Progenitor cell of endocrine pancreas (in vitro differentiated cells): Measurements from ENCODE around the gene PTTG1. TPM values are rescaled to one million over a fixed set of nuclear protein-coding genes. Genes with fewer than 3 reads are reported as not detected.

ENCODE experiments used
- DNase-seq: peaks from one replicate; pipeline ENCODE4 v3.0.0; 2021; ENCODE audit warnings: low spot score; ENCODE audit not compliant: unreplicated experiment
- H3K27ac Mint-ChIP-seq: 2 replicates; pipeline ENCODE4 v1.8.0; 2021; ENCODE audit warnings: mild to moderate bottlenecking, moderate library complexity, mixed read lengths
- H3K27me3 Mint-ChIP-seq: 2 replicates; pipeline ENCODE4 v1.8.0; 2021; ENCODE audit warnings: mixed read lengths
- H3K36me3 Mint-ChIP-seq: 2 replicates; pipeline ENCODE4 v1.8.0; 2022; ENCODE audit warnings: mixed read lengths; ENCODE audit not compliant: insufficient read depth
- H3K4me1 Mint-ChIP-seq: 2 replicates; pipeline ENCODE4 v1.8.0; 2021; ENCODE audit warnings: low read depth, mixed read lengths
- H3K4me3 Mint-ChIP-seq: 2 replicates; pipeline ENCODE4 v1.8.0; 2021; ENCODE audit warnings: low read depth, mild to moderate bottlenecking, moderate library complexity, mixed read lengths
- H3K9me3 Mint-ChIP-seq: 2 replicates; pipeline ENCODE4 v1.8.0; 2021; ENCODE audit warnings: low read depth, mixed read lengths
- CTCF ChIP-seq: fragments of 200-600 bp; sonication (generic); IDR thresholded peaks from one replicate; pipeline ENCODE4 v1.5.0; 2021; ENCODE audit warnings: antibody characterized with exemption, mild to moderate bottlenecking; ENCODE audit not compliant: unreplicated experiment
- total RNA-seq: library from RNA; stranded (reverse); gene quantifications from 2 replicates; pipeline ENCODE4 v1.2.1, GENCODE V29; 2021

PTTG1 gene
- total RNA-seq, 1 donor from 2014 or later = 50.0 TPM

GRCh38 chr5:160445751-160446150 lies 24.1 kb downstream of the PTTG1 start:
- TF ChIP-seq CTCF = no peak
- H3K4me3 Mint-ChIP-seq = no peak overlapping the region
- H3K27me3 Mint-ChIP-seq = no peaks in the 10 kb centered on the region
- DNase-seq = no peak
- H3K36me3 Mint-ChIP-seq = no peaks in the 10 kb centered on the region
- peaks cover 11% of the 10 kb centered on the region for H3K9me3 Mint-ChIP-seq
- H3K27ac Mint-ChIP-seq = no peak overlapping the region
- no peaks in the 10 kb centered on the region for H3K4me1 Mint-ChIP-seq

- TF ChIP-seq CTCF = no peak
- Mint-ChIP-seq H3K36me3 (no peaks in the 10 kb centered on the region), H3K4me3 (no peak overlapping the region), H3K27me3 (no peaks in the 10 kb centered on the region), H3K27ac (no peak overlapping the region), H3K9me3 (peaks cover 11% of the 10 kb centered on the region), H3K4me1 (no peaks in the 10 kb centered on the region)
- DNase-seq = no peak
Measured at GRCh38 chr5:160448886-160449285, 27.2 kb downstream of the PTTG1 start.

DNA sequence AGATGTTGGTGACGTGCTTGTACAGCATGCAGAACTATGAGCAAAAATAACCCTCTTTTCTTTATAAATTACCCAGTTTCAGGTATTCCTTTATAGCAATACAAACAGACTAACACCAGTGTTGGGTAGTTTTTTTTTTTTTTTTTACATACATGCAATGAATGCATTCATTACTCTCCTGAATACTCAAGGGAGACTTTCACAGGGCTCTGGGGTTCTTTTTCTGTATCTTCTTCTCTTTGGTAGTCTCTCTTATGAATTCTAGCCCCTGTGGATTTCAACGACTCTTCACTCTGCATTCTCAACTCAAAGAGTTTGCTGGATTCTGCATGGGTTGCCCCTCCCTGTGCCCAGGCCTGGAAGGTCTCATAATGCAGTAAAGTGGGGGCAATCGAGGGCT lies 27.8 kb downstream of the PTTG1 start:
- Mint-ChIP-seq H3K27ac (no peak overlapping the region), H3K36me3 (no peaks in the 10 kb centered on the region), H3K4me3 (no peak overlapping the region), H3K9me3 (peaks cover 11% of the 10 kb centered on the region), H3K27me3 (no peaks in the 10 kb centered on the region), H3K4me1 (no peaks in the 10 kb centered on the region)
- no peak for DNase-seq
- TF ChIP-seq CTCF = no peak

- DNase-seq = no peak
- peaks cover 11% of the 10 kb centered on the region for H3K9me3 Mint-ChIP-seq
- H3K27me3 Mint-ChIP-seq = no peaks in the 10 kb centered on the region
- no peak overlapping the region for H3K4me3 Mint-ChIP-seq
- no peaks in the 10 kb centered on the region for H3K4me1 Mint-ChIP-seq
- H3K36me3 Mint-ChIP-seq = no peaks in the 10 kb centered on the region
- TF ChIP-seq CTCF = no peak
- no peak overlapping the region for H3K27ac Mint-ChIP-seq
Measured at GRCh38 chr5:160450164-160450932, 28.7 kb downstream of the PTTG1 start.

DNA sequence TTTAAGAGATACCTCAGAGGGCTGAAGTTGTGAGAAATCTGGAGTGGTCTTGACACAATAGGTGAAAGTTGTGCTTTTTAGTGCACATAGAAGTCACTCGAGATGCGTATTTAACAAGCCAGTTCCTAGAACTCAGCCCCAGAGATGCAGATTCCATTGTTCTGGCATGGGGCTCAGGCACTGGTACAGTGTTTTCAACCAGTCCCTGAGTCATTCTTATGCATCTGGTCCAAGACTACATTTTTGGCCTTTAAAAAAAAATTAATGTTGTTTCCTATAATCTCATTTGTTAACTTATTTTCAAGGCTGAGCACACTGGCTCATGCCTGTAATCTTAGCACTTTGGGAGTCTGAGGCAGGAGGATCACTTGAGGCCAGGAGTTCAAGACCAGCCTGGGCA lies 29.6 kb downstream of the PTTG1 start:
- Mint-ChIP-seq H3K36me3 (no peaks in the 10 kb centered on the region), H3K27me3 (no peaks in the 10 kb centered on the region), H3K4me1 (no peaks in the 10 kb centered on the region), H3K27ac (no peak overlapping the region), H3K9me3 (peaks cover 11% of the 10 kb centered on the region), H3K4me3 (no peak overlapping the region)
- no peak for TF ChIP-seq CTCF
- no peak for DNase-seq
